CD4-positive, alpha-beta memory T cell (primary cell): ENCODE results near the gene CEBPB. TPM values are rescaled to one million over a fixed set of nuclear protein-coding genes. Genes with fewer than 3 reads are reported as not detected.

Experiments
- CTCF ChIA-PET: fragments of 350-600 bp; sonication (Branson Sonifier 250); formaldehyde crosslinking; loops from one replicate; lab custom pipeline; 2021; ENCODE audit warnings: inconsistent platforms; ENCODE audit not compliant: partially characterized antibody; lab: Charles Lee
- POLR2A ChIA-PET: fragments of 350-600 bp; sonication (Branson Sonifier 250); formaldehyde crosslinking; loops from one replicate; lab custom pipeline; 2021; ENCODE audit not compliant: partially characterized antibody; lab: Charles Lee
- DNase-seq, 5 donors: peaks; one replicate each; pipeline versions ENCODE4 v3.0.0 to v3.0.0-alpha.2; 2020 to 2022; ENCODE audit warnings: mixed read lengths in 1 of 5
- H3K27ac ChIP-seq: one replicate; pipeline ENCODE4 v1.7.0; 2013; ENCODE audit warnings: low read depth, low read length
- H3K27me3 ChIP-seq: 2 replicates; pipeline ENCODE4 v1.7.0; 2013; ENCODE audit warnings: mild to moderate bottlenecking, low read length, moderate library complexity; ENCODE audit not compliant: insufficient read depth
- H3K36me3 ChIP-seq: 2 replicates; pipeline ENCODE4 v1.7.0; 2013; ENCODE audit warnings: mild to moderate bottlenecking, low read length, moderate library complexity; ENCODE audit not compliant: insufficient read depth
- H3K4me1 ChIP-seq: 2 replicates; pipeline ENCODE4 v1.7.0; 2013; ENCODE audit warnings: mild to moderate bottlenecking, low read length, moderate library complexity; ENCODE audit not compliant: insufficient read depth
- H3K4me3 ChIP-seq, 2 donors: one replicate each; pipeline ENCODE4 v1.7.0; 2013; ENCODE audit warnings: low read length in 2 of 2, mild to moderate bottlenecking in 1 of 2
- H3K9me3 ChIP-seq, 2 donors: one replicate each; pipeline ENCODE4 v1.7.0; 2013; ENCODE audit warnings: low read length in 2 of 2, control low read depth in 1 of 2; ENCODE audit not compliant: control insufficient read depth in 1 of 2
- H3K27ac Mint-ChIP-seq, 7 donors: one replicate each; pipeline ENCODE4 v1.8.0; 2020 to 2021; ENCODE audit warnings: mixed read lengths in 7 of 7, mild to moderate bottlenecking in 6 of 7, inconsistent platforms in 3 of 7, moderate library complexity in 3 of 7
- H3K27me3 Mint-ChIP-seq, 2 donors: one replicate each; pipeline ENCODE4 v1.8.0; 2020 to 2021; ENCODE audit warnings: mixed read lengths in 2 of 2
- H3K36me3 Mint-ChIP-seq, 2 donors: one replicate each; pipeline ENCODE4 v1.8.0; 2020 to 2021; ENCODE audit warnings: mixed read lengths in 2 of 2, inconsistent platforms in 1 of 2, mild to moderate bottlenecking in 1 of 2
- H3K4me1 Mint-ChIP-seq, 4 donors: one replicate each; pipeline ENCODE4 v1.8.0; 2020 to 2021; ENCODE audit warnings: mixed read lengths in 4 of 4, mild to moderate bottlenecking in 1 of 4
- H3K4me3 Mint-ChIP-seq, 8 donors: one replicate each; pipeline ENCODE4 v1.8.0; 2020 to 2021; ENCODE audit warnings: mixed read lengths in 8 of 8, mild to moderate bottlenecking in 7 of 8, moderate library complexity in 6 of 8, inconsistent platforms in 3 of 8
- H3K9me3 Mint-ChIP-seq, 8 donors: one replicate each; pipeline ENCODE4 v1.8.0; 2020 to 2021; ENCODE audit warnings: mixed read lengths in 8 of 8, mild to moderate bottlenecking in 5 of 8, inconsistent platforms in 3 of 8, moderate library complexity in 1 of 8
- intact Hi-C: fragments of 100-400 bp; cut with micrococcal nuclease; formaldehyde crosslinking; loops from one replicate; pipeline ENCODE4 v1.15.1; 2023
- polyA plus RNA-seq, 2 donors: library from polyadenylated mRNA; unstranded; fragments of 300-500 nt; fragmentation: Illumina TruSeq; gene quantifications; one replicate each; pipeline ENCODE4 v1.2.3, GENCODE V29; 2021
- total RNA-seq, 2 experiments: library from RNA; stranded (reverse); gene quantifications; one replicate each; pipeline ENCODE4 v1.2.3, GENCODE V29; 2021

CEBPB gene
- total and polyA plus RNA-seq, 4 experiments from 2014 or later: 12.8 to 34.3 (median 28.1) TPM

GRCh38 chr20:50196248-50196647, 5.6 kb downstream of the CEBPB start:
- no peaks in the 10 kb centered on the region for H3K27me3 Mint-ChIP-seq
- peaks cover 30% of the 10 kb centered on the region for H3K4me1 ChIP-seq
- no peak overlapping the region for H3K27ac ChIP-seq
- no peaks in the 10 kb centered on the region for H3K9me3 ChIP-seq
- peaks cover 3 to 12% of the 10 kb centered on the region in 2 donors for H3K36me3 Mint-ChIP-seq
- ChIA-PET CTCF (interaction anchor here (0.6 kb wide), 1 partner anchor 393 kb away, joined by 3 read pairs; no protein-coding TSS in a partner anchor), POLR2A (no interaction called here)
- intact Hi-C loops: no loop called here
- H3K4me1 Mint-ChIP-seq: peaks cover 9 to 34% (median 25%) of the 10 kb centered on the region in 4 donors
- H3K9me3 Mint-ChIP-seq: peaks cover 0 to 5% (median 0%) of the 10 kb centered on the region in 8 donors
- no peak for DNase-seq
- H3K4me3 Mint-ChIP-seq: no peak overlapping the region
- H3K36me3 ChIP-seq: peaks cover 3% of the 10 kb centered on the region
- peak overlapping the region in 4 of 7 donors; percentile 13 to 75 (median 61) for H3K27ac Mint-ChIP-seq
- no peaks in the 10 kb centered on the region for H3K27me3 ChIP-seq
- no peak overlapping the region for H3K4me3 ChIP-seq

GRCh38 chr20:50196896-50197295, 6.3 kb downstream of the CEBPB start:
- H3K36me3 Mint-ChIP-seq: peaks cover 3 to 12% of the 10 kb centered on the region in 2 donors
- POLR2A ChIA-PET: no interaction called here
- CTCF ChIA-PET: no interaction called here

GRCh38 chr20:50197463-50198179, 7.0 kb downstream of the CEBPB start:
- H3K27me3 Mint-ChIP-seq: no peaks in the 10 kb centered on the region
- Histone ChIP-seq H3K4me3 (no peak overlapping the region), H3K27me3 (no peaks in the 10 kb centered on the region), H3K4me1 (peaks cover 27% of the 10 kb centered on the region), H3K9me3 (no peaks in the 10 kb centered on the region), H3K27ac (no peak overlapping the region), H3K36me3 (peaks cover 3% of the 10 kb centered on the region)
- DNase-seq: no peak
- H3K4me3 Mint-ChIP-seq: peak overlapping the region in 1 of 8 donors; percentile 43
- ChIA-PET CTCF (no interaction called here), POLR2A (no interaction called here)
- H3K27ac Mint-ChIP-seq: peak overlapping the region in 1 of 7 donors; percentile 72
- H3K36me3 Mint-ChIP-seq: peaks cover 3 to 6% of the 10 kb centered on the region in 2 donors
- intact Hi-C loops: no loop called here
- H3K9me3 Mint-ChIP-seq: peaks cover 0 to 5% (median 0%) of the 10 kb centered on the region in 8 donors
- peaks cover 9 to 30% (median 21%) of the 10 kb centered on the region in 4 donors for H3K4me1 Mint-ChIP-seq

More at GRCh38 chr20:50196896-50197295, 6.3 kb downstream of the CEBPB start:
- Histone ChIP-seq H3K27ac (no peak overlapping the region), H3K4me1 (peaks cover 30% of the 10 kb centered on the region), H3K36me3 (peaks cover 3% of the 10 kb centered on the region), H3K9me3 (no peaks in the 10 kb centered on the region), H3K27me3 (no peaks in the 10 kb centered on the region), H3K4me3 (no peak overlapping the region)
- Mint-ChIP-seq H3K27ac (no peak overlapping the region), H3K9me3 (peaks cover 0 to 5% (median 0%) of the 10 kb centered on the region in 8 donors), H3K4me1 (peaks cover 9 to 34% (median 25%) of the 10 kb centered on the region in 4 donors), H3K27me3 (no peaks in the 10 kb centered on the region), H3K4me3 (no peak overlapping the region)
- DNase-seq: no peak
- intact Hi-C loops: no loop called here

- H3K27me3 Mint-ChIP-seq: no peaks in the 10 kb centered on the region
- ChIA-PET POLR2A (no interaction called here), CTCF (no interaction called here)
- no peak overlapping the region for H3K4me3 Mint-ChIP-seq
- no peak overlapping the region for H3K27ac ChIP-seq
- H3K27me3 ChIP-seq: no peaks in the 10 kb centered on the region
- H3K4me3 ChIP-seq: no peak overlapping the region
- no peaks in the 10 kb centered on the region for H3K9me3 ChIP-seq
- peaks cover 5 to 24% (median 17%) of the 10 kb centered on the region in 4 donors for H3K4me1 Mint-ChIP-seq
- H3K36me3 Mint-ChIP-seq: peaks cover 3% of the 10 kb centered on the region in 2 donors
- H3K27ac Mint-ChIP-seq: no peak overlapping the region
- peaks cover 21% of the 10 kb centered on the region for H3K4me1 ChIP-seq
- DNase-seq: no peak
- peaks cover 3% of the 10 kb centered on the region for H3K36me3 ChIP-seq
- intact Hi-C loops: no loop called here
- peaks cover 0 to 5% (median 0%) of the 10 kb centered on the region in 8 donors for H3K9me3 Mint-ChIP-seq
Measured at GRCh38 chr20:50198180-50198666, 7.6 kb downstream of the CEBPB start.

DNA sequence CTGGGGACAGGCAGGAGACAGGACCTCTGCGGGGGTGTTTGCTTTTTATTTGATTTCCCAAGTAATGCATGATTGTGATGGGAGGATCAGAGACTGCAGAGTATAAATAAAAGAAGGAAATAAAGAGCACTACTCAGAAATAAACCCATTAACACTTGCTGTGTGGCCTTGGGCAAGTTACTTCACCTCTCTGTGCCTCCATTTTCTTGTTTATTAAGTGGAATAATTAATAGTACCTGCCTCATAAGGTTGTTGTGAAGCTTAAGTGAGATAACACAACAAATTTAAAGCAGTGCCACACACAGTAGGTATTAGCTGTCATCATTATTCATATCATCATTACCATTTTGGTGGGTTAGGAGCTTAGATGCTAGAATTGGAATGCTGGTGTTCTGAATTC, 8.1 kb downstream of the CEBPB start:
- H3K9me3 ChIP-seq: no peaks in the 10 kb centered on the region
- H3K4me1 ChIP-seq: peaks cover 16% of the 10 kb centered on the region
- no peaks in the 10 kb centered on the region for H3K27me3 ChIP-seq
- no peak overlapping the region for H3K27ac ChIP-seq
- Mint-ChIP-seq H3K9me3 (peaks cover 0 to 8% (median 4%) of the 10 kb centered on the region in 8 donors), H3K4me1 (peaks cover 2 to 19% (median 12%) of the 10 kb centered on the region in 4 donors), H3K27ac (no peak overlapping the region), H3K4me3 (no peak overlapping the region), H3K27me3 (no peaks in the 10 kb centered on the region), H3K36me3 (peaks cover 3% of the 10 kb centered on the region in 2 donors)
- H3K4me3 ChIP-seq: no peak overlapping the region
- CTCF ChIA-PET: interaction anchor here (0.8 to 1.2 kb wide), 3 partner anchors 10 to 263 kb away, joined by 3 to 4 read pairs (median 3); no protein-coding TSS in a partner anchor
- intact Hi-C loops: no loop called here
- POLR2A ChIA-PET: no interaction called here
- peaks cover 3% of the 10 kb centered on the region for H3K36me3 ChIP-seq
- no peak for DNase-seq

DNA sequence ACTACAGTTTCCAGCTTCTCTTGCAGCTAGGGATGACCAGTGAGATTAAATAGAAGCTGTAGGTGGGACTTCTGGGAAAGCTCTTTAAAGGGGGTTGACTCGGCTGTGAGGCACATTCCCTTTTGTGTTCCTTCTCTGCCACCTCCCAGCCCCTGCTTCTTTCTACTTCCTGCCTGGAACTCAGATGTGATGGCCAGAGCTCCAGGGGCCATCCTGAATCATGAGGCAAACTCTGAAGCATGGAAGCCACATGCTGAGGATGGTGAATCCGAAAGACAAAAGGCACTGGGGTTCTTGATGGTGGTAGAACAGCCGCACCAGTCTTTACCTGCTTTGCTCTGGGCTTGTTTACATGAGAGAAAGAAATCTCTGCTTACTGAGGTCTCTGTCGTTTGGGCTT, 9.1 kb downstream of the CEBPB start:
- peak overlapping the region in 1 of 7 donors; percentile 25 for H3K27ac Mint-ChIP-seq
- intact Hi-C loops: no loop called here

DNA sequence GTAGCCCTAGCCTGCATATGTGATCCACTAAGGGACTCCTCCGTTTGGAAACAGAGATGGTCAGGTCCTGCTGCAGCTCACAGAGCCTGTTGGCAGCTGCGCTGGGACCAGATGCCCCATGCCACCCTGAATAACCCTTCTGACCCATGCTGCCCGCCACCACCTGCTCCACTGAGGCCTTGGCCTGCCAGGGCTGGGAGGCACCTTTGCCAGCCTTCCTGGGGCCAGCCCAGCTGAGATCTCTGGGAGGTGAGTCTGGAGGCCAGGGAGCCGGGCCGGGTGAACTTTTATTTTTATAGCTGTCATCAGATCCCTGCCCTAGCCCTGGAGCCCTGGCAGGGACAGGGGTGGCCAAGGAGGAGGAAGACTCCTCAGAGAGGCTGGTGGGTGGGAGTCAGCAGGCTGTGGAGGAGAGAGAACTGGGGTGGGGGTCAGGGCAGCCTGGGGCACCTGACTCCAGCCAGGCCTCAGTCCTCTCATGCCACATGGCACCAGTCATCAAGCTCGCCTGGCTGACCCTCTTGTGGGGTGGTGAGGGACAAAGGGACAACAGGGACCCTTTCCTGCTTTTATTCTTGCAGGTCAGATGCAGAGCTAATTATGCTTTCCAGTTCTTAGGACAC, 10.0 kb downstream of the CEBPB start:
- no peak for DNase-seq
- POLR2A ChIA-PET: no interaction called here

More for the DNA sequence above, 9.1 kb downstream of the CEBPB start:
- Histone ChIP-seq H3K9me3 (peaks cover 0 to 7% of the 10 kb centered on the region in 2 donors), H3K4me3 (no peak overlapping the region), H3K36me3 (no peaks in the 10 kb centered on the region), H3K27ac (no peak overlapping the region), H3K4me1 (peaks cover 6% of the 10 kb centered on the region), H3K27me3 (no peaks in the 10 kb centered on the region)
- POLR2A ChIA-PET: no interaction called here
- Mint-ChIP-seq H3K4me3 (no peak overlapping the region), H3K27me3 (no peaks in the 10 kb centered on the region), H3K36me3 (peaks cover 3 to 7% of the 10 kb centered on the region in 2 donors), H3K4me1 (peaks cover 1 to 11% (median 7%) of the 10 kb centered on the region in 4 donors), H3K9me3 (peaks cover 0 to 16% (median 10%) of the 10 kb centered on the region in 8 donors)
- no peak for DNase-seq
- CTCF ChIA-PET: interaction anchor here (0.8 to 1.2 kb wide), 4 partner anchors 9 to 262 kb away, joined by 3 to 4 read pairs (median 3); no protein-coding TSS in a partner anchor

More for the DNA sequence above, 10.0 kb downstream of the CEBPB start:
- H3K9me3 ChIP-seq: peaks cover 0 to 7% of the 10 kb centered on the region in 2 donors
- Mint-ChIP-seq H3K9me3 (peaks cover 0 to 16% (median 10%) of the 10 kb centered on the region in 8 donors), H3K27me3 (no peaks in the 10 kb centered on the region), H3K4me3 (no peak overlapping the region), H3K36me3 (peaks cover 0 to 5% of the 10 kb centered on the region in 2 donors), H3K4me1 (peaks cover 0 to 3% (median 1%) of the 10 kb centered on the region in 4 donors), H3K27ac (no peak overlapping the region)
- no peaks in the 10 kb centered on the region for H3K36me3 ChIP-seq
- intact Hi-C loops: no loop called here
- no peaks in the 10 kb centered on the region for H3K4me1 ChIP-seq
- CTCF ChIA-PET: interaction anchor here (1.0 to 1.7 kb wide), 2 partner anchors 32 to 270 kb away, joined by 3 to 4 read pairs; no protein-coding TSS in a partner anchor
- no peaks in the 10 kb centered on the region for H3K27me3 ChIP-seq
- no peak overlapping the region for H3K4me3 ChIP-seq
- H3K27ac ChIP-seq: no peak overlapping the region
